Liver (tissue), 9 donors: ENCODE results near the gene HIPK3. TPM values are rescaled to one million over a fixed set of nuclear protein-coding genes. Genes with fewer than 3 reads are reported as not detected.

Source experiments
- DNase-seq: peaks from one replicate; pipeline ENCODE4 v3.0.0-alpha.2; 2017; ENCODE audit warnings: low spot score
- H3K27ac ChIP-seq, 2 donors: one replicate each; pipeline ENCODE4 v1.7.0; 2013; ENCODE audit warnings: inconsistent platforms in 2 of 2, low read length in 2 of 2, control low read depth in 1 of 2, low read depth in 1 of 2, mild to moderate bottlenecking in 1 of 2
- H3K27me3 ChIP-seq, 4 donors: one replicate each; pipeline versions ENCODE4 v1.6.1 to v1.7.0; 2013; ENCODE audit warnings: low read length in 3 of 4, inconsistent platforms in 1 of 4, mild to moderate bottlenecking in 1 of 4, moderate library complexity in 1 of 4; ENCODE audit not compliant: control insufficient read depth in 4 of 4, insufficient read depth in 4 of 4
- H3K36me3 ChIP-seq, 4 donors: one replicate each; pipeline versions ENCODE4 v1.6.1 to v1.7.0; 2013; ENCODE audit warnings: low read length in 3 of 4, mild to moderate bottlenecking in 3 of 4, low read depth in 1 of 4, moderate library complexity in 1 of 4; ENCODE audit not compliant: control insufficient read depth in 4 of 4, insufficient read depth in 3 of 4
- H3K4me1 ChIP-seq, 4 donors: one replicate each; pipeline versions ENCODE4 v1.6.1 to v1.7.0; 2013; ENCODE audit warnings: low read length in 3 of 4, mild to moderate bottlenecking in 3 of 4, moderate library complexity in 1 of 4; ENCODE audit not compliant: control insufficient read depth in 4 of 4, insufficient read depth in 4 of 4
- H3K4me3 ChIP-seq, 3 donors: one replicate each; pipeline versions ENCODE4 v1.6.1 to v1.7.0; 2013; ENCODE audit warnings: low read length in 3 of 3, control low read depth in 1 of 3, low read depth in 1 of 3, mild to moderate bottlenecking in 1 of 3
- H3K9ac ChIP-seq, 2 donors: one replicate each; pipeline ENCODE4 v1.7.0; 2013; ENCODE audit warnings: low read length in 2 of 2, mild to moderate bottlenecking in 2 of 2, moderate library complexity in 2 of 2, control low read depth in 1 of 2, low read depth in 1 of 2
- H3K9me3 ChIP-seq, 4 donors: one replicate each; pipeline versions ENCODE4 v1.6.1 to v1.7.0; 2013; ENCODE audit warnings: low read length in 3 of 4; ENCODE audit not compliant: control insufficient read depth in 4 of 4
- ATF3 ChIP-seq: IDR thresholded peaks from 2 replicates; pipeline ENCODE4 v1.6.1; 2016; ENCODE audit warnings: antibody characterized with exemption
- CTCF ChIP-seq: fragments of 150-350 bp; IDR thresholded peaks from 2 replicates; pipeline ENCODE4 v1.5.1; 2017; ENCODE audit warnings: improper control_type of control experiment, low read depth, low read length; ENCODE audit not compliant: missing input control
- EGR1 ChIP-seq, 2 donors: IDR thresholded peaks; 2 replicates each; pipeline ENCODE4 v1.6.1; 2016 to 2018; ENCODE audit warnings: antibody characterized with exemption in 2 of 2, low read depth in 2 of 2
- FOXA2 ChIP-seq: IDR thresholded peaks from 2 replicates; pipeline ENCODE4 v1.6.1; 2016; ENCODE audit warnings: antibody characterized with exemption
- GABPA ChIP-seq, 2 donors: IDR thresholded peaks in 1 of 2; conservative IDR thresholded peaks in 1 of 2; 2 replicates each; pipeline ENCODE4 v1.6.1; 2016; ENCODE audit warnings: antibody characterized with exemption in 2 of 2, mild to moderate bottlenecking in 1 of 2, moderate library complexity in 1 of 2
- HNF4A ChIP-seq, 2 donors: conservative IDR thresholded peaks; 2 replicates each; pipeline ENCODE4 v1.6.1; 2016; ENCODE audit warnings: antibody characterized with exemption in 2 of 2, mild to moderate bottlenecking in 2 of 2
- HNF4G ChIP-seq: IDR thresholded peaks from 2 replicates; pipeline ENCODE4 v1.6.1; 2016; ENCODE audit warnings: antibody characterized with exemption
- JUND ChIP-seq, 2 donors: IDR thresholded peaks; 2 replicates each; pipeline ENCODE4 v1.6.1; 2016; ENCODE audit warnings: antibody characterized with exemption in 2 of 2
- MAX ChIP-seq: IDR thresholded peaks from 2 replicates; pipeline ENCODE4 v1.6.1; 2016; ENCODE audit warnings: antibody characterized with exemption
- NR2F2 ChIP-seq: IDR thresholded peaks from 2 replicates; pipeline ENCODE4 v1.6.1; 2016; ENCODE audit warnings: antibody characterized with exemption
- RAD21 ChIP-seq, 2 donors: IDR thresholded peaks; 2 replicates each; pipeline ENCODE4 v1.6.1; 2016; ENCODE audit warnings: antibody characterized with exemption in 2 of 2, mild to moderate bottlenecking in 2 of 2
- RXRA ChIP-seq, 2 donors: IDR thresholded peaks; 2 replicates each; pipeline ENCODE4 v1.6.1; 2017 to 2018; ENCODE audit warnings: antibody characterized with exemption in 2 of 2, mild to moderate bottlenecking in 1 of 2
- SP1 ChIP-seq: IDR thresholded peaks from 2 replicates; pipeline ENCODE4 v1.6.1; 2018; ENCODE audit warnings: antibody characterized with exemption, mild to moderate bottlenecking
- TAF1 ChIP-seq: conservative IDR thresholded peaks from 2 replicates; pipeline ENCODE4 v1.6.1; 2016; ENCODE audit warnings: antibody characterized with exemption, mild to moderate bottlenecking
- YY1 ChIP-seq: IDR thresholded peaks from 2 replicates; pipeline ENCODE4 v1.6.1; 2016; ENCODE audit warnings: antibody characterized with exemption, mild to moderate bottlenecking
- ZBTB33 ChIP-seq: IDR thresholded peaks from 2 replicates; pipeline ENCODE4 v1.6.1; 2016; ENCODE audit warnings: antibody characterized with exemption
- WGBS: extraction: QIAGEN DNeasy Blood & Tissue Kit; methylation state at CpG from one replicate; pipeline ENCODE4 v1.1.7; 2013; 5-methylcytosine and 5-hydroxymethylcytosine counted together
- polyA plus RNA-seq, 2 donors: library from polyadenylated mRNA; stranded (reverse) in 1 of 2; unstranded in 1 of 2; fragments of 200-250 nt in 1 of 2; fragments of >200 nt in 1 of 2; fragmentation: Nextera tagmentation in 1 of 2; extraction: Ambion mirVana in 1 of 2; gene quantifications; one replicate each; pipeline versions ENCODE4 v1.2.1 to v1.2.3, GENCODE V29; 2013 to 2015
- total RNA-seq, 2 donors: library from RNA; depleted of rRNA; stranded (reverse); fragments of >200 nt; gene quantifications; one replicate each; pipeline ENCODE4 v1.2.3, GENCODE V29; 2014
- donor health status: healthy.
- donor health status: healthy.
- donor health status: healthy.
- donor health status: healthy.
- donor health status: healthy.

HIPK3 gene
- total and polyA plus RNA-seq, 4 donors: 12.0 to 67.5 (median 27.6) TPM

GRCh38 chr11:33387581-33387980, 130.4 kb downstream of the HIPK3 start:
- Histone ChIP-seq H3K27me3 (peaks cover 0 to 2% (median 0%) of the 10 kb centered on the region in 4 donors), H3K36me3 (no peaks in the 10 kb centered on the region), H3K27ac (no peak overlapping the region), H3K4me3 (no peak overlapping the region), H3K9ac (no peak overlapping the region), H3K9me3 (peaks cover 0 to 13% (median 2%) of the 10 kb centered on the region in 4 donors), H3K4me1 (no peaks in the 10 kb centered on the region)
- DNase-seq: no peak
- WGBS: 61% methylated on average over 3 of the region's 3 CpGs
- TF ChIP-seq CTCF: no peak
- TF ChIP-seq RAD21 (IDR thresholded peaks at IDR 0.05): no peak
- TF ChIP-seq FOXA2: no peak
- no peak for TF ChIP-seq EGR1 (IDR thresholded peaks at IDR 0.05; ENCODE audit: low read depth in 2 of 2)
- TF ChIP-seq YY1: no peak
- TF ChIP-seq NR2F2: no peak
- no peak for TF ChIP-seq RXRA (IDR thresholded peaks at IDR 0.05)
- TF ChIP-seq JUND (IDR thresholded peaks at IDR 0.05): no peak
- TF ChIP-seq SP1: no peak
- no peak for TF ChIP-seq HNF4G
- TF ChIP-seq TAF1: no peak
- no peak for TF ChIP-seq HNF4A (conservative IDR thresholded peaks at IDR 0.05)
- no peak for TF ChIP-seq GABPA (IDR thresholded peaks at IDR 0.05 in 1 of 2, conservative IDR thresholded peaks at IDR 0.05 in 1 of 2)

- H3K4me3 ChIP-seq: no peak overlapping the region
- H3K36me3 ChIP-seq: no peaks in the 10 kb centered on the region
- H3K27ac ChIP-seq: no peak overlapping the region
- H3K27me3 ChIP-seq: peaks cover 0 to 2% (median 0%) of the 10 kb centered on the region in 4 donors
- peaks cover 0 to 13% (median 2%) of the 10 kb centered on the region in 4 donors for H3K9me3 ChIP-seq
- DNase-seq: no peak
- no peaks in the 10 kb centered on the region for H3K4me1 ChIP-seq
- WGBS: 83% methylated on average over 5 of the region's 5 CpGs
- no peak overlapping the region for H3K9ac ChIP-seq
- no peak for TF ChIP-seq SP1
- no peak for TF ChIP-seq GABPA (IDR thresholded peaks at IDR 0.05 in 1 of 2, conservative IDR thresholded peaks at IDR 0.05 in 1 of 2)
- no peak for TF ChIP-seq ZBTB33
- TF ChIP-seq NR2F2: no peak
- no peak for TF ChIP-seq FOXA2
- no peak for TF ChIP-seq TAF1
- TF ChIP-seq MAX: no peak
- no peak for TF ChIP-seq RXRA (IDR thresholded peaks at IDR 0.05)
- no peak for TF ChIP-seq YY1
- TF ChIP-seq ATF3: no peak
- TF ChIP-seq EGR1 (IDR thresholded peaks at IDR 0.05; ENCODE audit: low read depth in 2 of 2): no peak
- TF ChIP-seq JUND (IDR thresholded peaks at IDR 0.05): no peak
- no peak for TF ChIP-seq RAD21 (IDR thresholded peaks at IDR 0.05)
- TF ChIP-seq HNF4G: no peak
- TF ChIP-seq HNF4A (conservative IDR thresholded peaks at IDR 0.05): no peak
Observed at GRCh38 chr11:33387996-33388395, 130.8 kb downstream of the HIPK3 start.
